Right atrium auricular region (tissue), 2 donors: Measurements from ENCODE around the gene COL28A1. TPM values are rescaled to one million over a fixed set of nuclear protein-coding genes. Genes with fewer than 3 reads are reported as not detected.

ENCODE experiments used
- DNase-seq: peaks from one replicate; pipeline ENCODE4 v3.0.0-alpha.2; 2019; ENCODE audit warnings: low spot score
- H3K27ac ChIP-seq, 2 donors: fragments of 200-600 bp; sonication (generic); 1 replicate in 1 of 2; 2 replicates in 1 of 2; pipeline ENCODE4 v1.5.1; 2016 to 2019
- H3K27me3 ChIP-seq, 2 donors: fragments of 200-600 bp; sonication (generic); one replicate each; pipeline versions ENCODE4 v1.5.1 to v1.6.0; 2017 to 2019
- H3K36me3 ChIP-seq: fragments of 200-600 bp; sonication (generic); one replicate; pipeline ENCODE4 v1.5.1; 2016
- H3K4me1 ChIP-seq, 2 donors: fragments of 200-600 bp; sonication (generic); one replicate each; pipeline versions ENCODE4 v1.5.1 to v1.6.0; 2017 to 2019
- H3K4me3 ChIP-seq, 2 donors: fragments of 200-600 bp; sonication (generic); 1 replicate in 1 of 2; 2 replicates in 1 of 2; pipeline ENCODE4 v1.5.1; 2017 to 2019; ENCODE audit warnings: mild to moderate bottlenecking in 1 of 2, moderate library complexity in 1 of 2
- H3K9me3 ChIP-seq, 2 donors: fragments of 200-600 bp; sonication (generic); one replicate each; pipeline ENCODE4 v1.5.1; 2019
- CTCF ChIP-seq, 2 donors: fragments of 200-600 bp; sonication (generic); IDR thresholded peaks; one replicate each; pipeline ENCODE4 v1.5.1; 2019; ENCODE audit warnings: antibody characterized with exemption in 2 of 2
- total RNA-seq, 2 donors: library from RNA; depleted of rRNA; stranded (reverse); fragments of >200 nt; gene quantifications; one replicate each; pipeline ENCODE4 v1.1.0, GENCODE V29; 2016

The COL28A1 gene
- total RNA-seq, 2 donors from 2014 or later: 1.5 to 2.3 TPM

- DNase-seq: no peak
- no peak for TF ChIP-seq CTCF (IDR thresholded peaks at IDR 0.05)
- Histone ChIP-seq H3K9me3 (no peaks in the 10 kb centered on the region), H3K27me3 (no peaks in the 10 kb centered on the region), H3K4me1 (no peaks in the 10 kb centered on the region), H3K27ac (no peak overlapping the region), H3K4me3 (no peak overlapping the region), H3K36me3 (no peaks in the 10 kb centered on the region)
These were observed 35.8 kb downstream of the COL28A1 start for GRCh38 chr7:7499892-7500291.

- H3K36me3 ChIP-seq: no peaks in the 10 kb centered on the region
- DNase-seq: no peak
- no peaks in the 10 kb centered on the region for H3K27me3 ChIP-seq
- H3K4me1 ChIP-seq: no peaks in the 10 kb centered on the region
- no peaks in the 10 kb centered on the region for H3K9me3 ChIP-seq
- H3K27ac ChIP-seq: no peak overlapping the region
- no peak for TF ChIP-seq CTCF (IDR thresholded peaks at IDR 0.05)
- no peak overlapping the region for H3K4me3 ChIP-seq
These were observed 36.8 kb downstream of the COL28A1 start for GRCh38 chr7:7498856-7499255.

DNA sequence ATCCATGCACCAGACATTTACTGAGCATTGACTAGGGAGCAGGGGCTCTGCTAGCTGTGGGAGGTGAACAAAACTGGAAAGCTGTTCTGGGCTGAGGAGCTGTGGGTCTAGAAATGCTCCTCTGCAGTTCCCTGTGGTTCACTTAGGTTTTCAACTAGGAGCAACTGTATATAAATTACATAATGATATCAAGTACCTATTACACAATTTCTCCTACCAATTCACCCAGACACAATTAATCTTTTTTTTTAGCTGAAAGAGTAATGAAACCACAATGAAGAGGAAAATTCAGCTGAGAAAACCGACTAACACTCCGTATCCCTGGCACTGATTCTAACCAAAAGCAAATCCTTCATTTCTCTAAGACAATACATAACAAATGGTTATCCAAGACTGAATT, 39.4 kb downstream of the COL28A1 start:
- Histone ChIP-seq H3K4me1 (no peaks in the 10 kb centered on the region), H3K27me3 (no peaks in the 10 kb centered on the region), H3K4me3 (no peak overlapping the region), H3K36me3 (no peaks in the 10 kb centered on the region), H3K27ac (no peak overlapping the region), H3K9me3 (no peaks in the 10 kb centered on the region)
- no peak for TF ChIP-seq CTCF (IDR thresholded peaks at IDR 0.05)
- DNase-seq: no peak

DNA sequence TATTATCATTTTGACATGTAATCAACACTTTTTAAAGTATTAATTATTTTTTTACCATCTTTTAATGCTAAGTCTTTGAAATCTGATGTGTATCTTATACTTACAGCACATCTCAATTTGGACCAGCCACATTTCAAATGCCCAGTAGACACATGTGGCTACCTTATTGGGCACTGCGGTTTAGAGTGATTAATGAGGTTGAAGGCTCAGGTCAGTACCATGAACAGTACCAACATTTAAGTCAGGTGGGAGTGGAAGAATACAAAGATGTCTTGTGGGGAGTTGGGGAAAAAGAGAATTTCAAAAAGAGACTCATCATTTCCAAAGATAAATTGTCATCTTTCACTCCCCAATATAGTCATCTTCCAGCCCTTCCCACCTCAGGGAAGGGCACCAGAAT, 40.5 kb downstream of the COL28A1 start:
- H3K4me1 ChIP-seq: no peaks in the 10 kb centered on the region
- no peak for TF ChIP-seq CTCF (IDR thresholded peaks at IDR 0.05)
- H3K27me3 ChIP-seq: no peaks in the 10 kb centered on the region
- no peaks in the 10 kb centered on the region for H3K36me3 ChIP-seq
- H3K9me3 ChIP-seq: no peaks in the 10 kb centered on the region
- no peak for DNase-seq
- H3K4me3 ChIP-seq: no peak overlapping the region
- H3K27ac ChIP-seq: no peak overlapping the region

- peaks cover 0 to 16% of the 10 kb centered on the region in 2 donors for H3K9me3 ChIP-seq
- no peak overlapping the region for H3K27ac ChIP-seq
- H3K4me3 ChIP-seq: no peak overlapping the region
- no peak for TF ChIP-seq CTCF (IDR thresholded peaks at IDR 0.05)
- no peak for DNase-seq
- H3K4me1 ChIP-seq: no peaks in the 10 kb centered on the region
- H3K27me3 ChIP-seq: no peaks in the 10 kb centered on the region
- no peaks in the 10 kb centered on the region for H3K36me3 ChIP-seq
These were observed 44.6 kb downstream of the COL28A1 start for GRCh38 chr7:7491044-7491443.

DNA sequence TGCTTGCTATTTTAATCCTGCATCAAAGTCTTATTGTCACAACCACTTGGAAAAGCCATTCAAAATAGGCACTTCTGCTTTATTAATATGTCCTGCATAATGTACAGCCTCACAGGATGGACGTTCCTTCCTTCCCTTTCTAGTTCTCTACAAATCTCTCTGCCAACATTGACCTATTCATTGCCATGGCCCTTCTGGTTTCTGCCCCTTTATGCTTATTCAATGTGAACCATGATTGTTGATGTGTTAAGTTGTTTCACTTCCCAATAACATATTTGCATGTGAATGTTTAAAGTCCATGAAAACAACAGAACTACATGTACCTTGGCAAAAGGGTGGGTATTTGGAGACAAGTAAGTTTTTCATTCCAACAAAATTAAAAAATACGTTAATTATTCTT, 45.7 kb downstream of the COL28A1 start:
- TF ChIP-seq CTCF (IDR thresholded peaks at IDR 0.05): no peak
- peaks cover 0 to 22% of the 10 kb centered on the region in 2 donors for H3K9me3 ChIP-seq
- H3K27ac ChIP-seq: no peak overlapping the region
- no peaks in the 10 kb centered on the region for H3K27me3 ChIP-seq
- no peak for DNase-seq
- no peak overlapping the region for H3K4me3 ChIP-seq
- H3K36me3 ChIP-seq: no peaks in the 10 kb centered on the region
- no peaks in the 10 kb centered on the region for H3K4me1 ChIP-seq
